Measurements from ENCODE around the gene ZNF678. TPM values are rescaled to one million over a fixed set of nuclear protein-coding genes. Genes with fewer than 3 reads are reported as not detected.

Gene ZNF678
- total and polyA plus RNA-seq, 2 of the 4 experiments (the other 2 are of a cell fraction) = 1.3 to 4.8 TPM

GRCh38 chr1:227559499-227559898 is 3.9 kb upstream of the ZNF678 start:
- TF ChIP-seq, protein P1, sequence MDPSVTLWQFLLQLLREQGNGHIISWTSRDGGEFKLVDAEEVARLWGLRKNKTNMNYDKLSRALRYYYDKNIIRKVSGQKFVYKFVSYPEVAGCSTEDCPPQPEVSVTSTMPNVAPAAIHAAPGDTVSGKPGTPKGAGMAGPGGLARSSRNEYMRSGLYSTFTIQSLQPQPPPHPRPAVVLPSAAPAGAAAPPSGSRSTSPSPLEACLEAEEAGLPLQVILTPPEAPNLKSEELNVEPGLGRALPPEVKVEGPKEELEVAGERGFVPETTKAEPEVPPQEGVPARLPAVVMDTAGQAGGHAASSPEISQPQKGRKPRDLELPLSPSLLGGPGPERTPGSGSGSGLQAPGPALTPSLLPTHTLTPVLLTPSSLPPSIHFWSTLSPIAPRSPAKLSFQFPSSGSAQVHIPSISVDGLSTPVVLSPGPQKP (IDR thresholded peaks at IDR 0.05; ENCODE audit: borderline replicate concordance, low read depth, low read length) = no peak
- TF ChIP-seq USF2 (IDR thresholded peaks at IDR 0.05; ENCODE audit: low read depth, low read length) (no peak), RAD21 (IDR thresholded peaks at IDR 0.05; ENCODE audit: low read length) (no peak), RFX5 (IDR thresholded peaks at IDR 0.05; ENCODE audit: low read depth, low read length) (no peak), POLR2A (IDR thresholded peaks at IDR 0.05; ENCODE audit: low read depth, low read length) (no peak)
- Histone ChIP-seq H3K4me1 (ENCODE audit: control insufficient read depth, insufficient read depth, low read length) (no peaks in the 10 kb centered on the region), H3K9me1 (ENCODE audit: insufficient read depth, low read length) (no peaks in the 10 kb centered on the region), H2BK20ac (ENCODE audit: low read depth, low read length) (no peak overlapping the region), H3K9me3 (ENCODE audit: control insufficient read depth, insufficient read depth, low read length) (peaks cover 21% of the 10 kb centered on the region), H2BK15ac (ENCODE audit: low read depth, low read length) (no peak overlapping the region), H3K79me1 (ENCODE audit: low read depth in 1 of 2, low read length in 2 of 2) (peaks cover 0 to 8% of the 10 kb centered on the region in 2 experiments; a peak in 2 of 4 replicates), H3K27me3 (ENCODE audit: control insufficient read depth, insufficient read depth, low read length) (peaks cover 16% of the 10 kb centered on the region), H3K56ac (ENCODE audit: extremely low read depth, insufficient read depth, low read length) (no peak overlapping the region), H4K8ac (ENCODE audit: low read depth in 2 of 2, low read length in 2 of 2) (no peak overlapping the region), H2AK9ac (replicated peaks; ENCODE audit: low read depth, low read length, poor library complexity) (no peak overlapping the region), H2BK5ac (ENCODE audit: low read depth, low read length, poor library complexity, severe bottlenecking) (no peak overlapping the region), H4K5ac (ENCODE audit: low read depth, low read length) (no peak overlapping the region), H3K36me3 (ENCODE audit: control insufficient read depth, insufficient read depth, low read length) (no peaks in the 10 kb centered on the region), H2AK5ac (ENCODE audit: low read depth, low read length) (no peak overlapping the region), H2AFZ (replicated peaks; ENCODE audit: low read length, poor library complexity) (no peak overlapping the region), H3K23ac (ENCODE audit: low read depth, low read length) (no peak overlapping the region), H3K14ac (replicated peaks; ENCODE audit: low read depth, low read length) (no peak overlapping the region), H3K4ac (ENCODE audit: low read depth, low read length) (no peak overlapping the region), H3K4me2 (ENCODE audit: low read depth, low read length) (no peak overlapping the region), H3K18ac (ENCODE audit: low read depth, low read length) (no peak overlapping the region), H4K91ac (ENCODE audit: insufficient read depth, low read depth, low read length) (no peak overlapping the region), H3K4me3 (ENCODE audit: insufficient read depth, low read depth, low read length) (no peak overlapping the region), H3K9ac (ENCODE audit: low read depth, low read length) (no peak overlapping the region), H4K20me1 (ENCODE audit: insufficient read depth, low read length) (no peaks in the 10 kb centered on the region), H2BK120ac (ENCODE audit: low read depth, low read length) (no peak overlapping the region), H3K27ac (ENCODE audit: insufficient read depth, low read length) (no peak overlapping the region)
- ChIA-PET CTCF (no interaction called here), POLR2A (ENCODE audit: unreplicated experiment) (no interaction called here)
- 26% methylated on average over 11 of the region's 27 CpGs; no CpG with 5 or more reads in 1 of the 2 experiments for WGBS, 2 experiments (ENCODE audit: extremely low coverage in 2 of 2, insufficient read length in 1 of 2)
- DNase-seq (no peak), ATAC-seq (ENCODE audit: low read depth) (no peak)
- dilution Hi-C loops (cut with HindIII; ENCODE audit: low sequenced_read_pairs, unreplicated experiment) (no loop called here), intact Hi-C loops (cut with micrococcal nuclease) (no loop called here), in situ Hi-C loops (cut with MboI; ENCODE audit: low sequenced_read_pairs) (no loop called here)
- BruUV-seq (replicated peaks) = no TSS peak
